ENCODE data around the gene TUBG1.

- TF ChIP-seq SUZ12 (IDR thresholded peaks at IDR 0.05; ENCODE audit: extremely low read depth, insufficient read depth, insufficient read length) (no peak), YY1 (IDR thresholded peaks at IDR 0.05; ENCODE audit: insufficient read depth, insufficient read length) (no peak)
Measured at GRCh38 chr17:42612013-42612412, 2.5 kb downstream of the TUBG1 start.
